Nephron progenitor cell (in vitro differentiated cells): ENCODE data around the gene IQCM.
"Not testable (repeated sequence)": the region's sequence is repeated elsewhere in the genome, so short reads cannot be mapped to it uniquely, and the experiment has no call there.

ENCODE experiments used
- DNase-seq: peaks from one replicate; pipeline ENCODE4 v3.0.0; 2021
- H3K27ac Mint-ChIP-seq: 2 replicates; pipeline ENCODE4 v1.8.0; 2021; ENCODE audit warnings: mild to moderate bottlenecking, moderate library complexity, mixed read lengths
- H3K27me3 Mint-ChIP-seq: 2 replicates; pipeline ENCODE4 v1.8.0; 2021; ENCODE audit warnings: mild to moderate bottlenecking, low read depth, mixed read lengths; ENCODE audit not compliant: poor library complexity
- H3K36me3 Mint-ChIP-seq: 2 replicates; pipeline ENCODE4 v1.8.0; 2021; ENCODE audit warnings: low read depth, mixed read lengths
- H3K4me1 Mint-ChIP-seq: 2 replicates; pipeline ENCODE4 v1.8.0; 2021; ENCODE audit warnings: mixed read lengths
- H3K4me3 Mint-ChIP-seq: 2 replicates; pipeline ENCODE4 v1.8.0; 2021; ENCODE audit warnings: mild to moderate bottlenecking, moderate library complexity, mixed read lengths
- H3K9me3 Mint-ChIP-seq: 2 replicates; pipeline ENCODE4 v1.8.0; 2021; ENCODE audit warnings: mild to moderate bottlenecking, moderate library complexity, mixed read lengths
- TF ChIP-seq, protein P1 (sequence below): fragments of 200-600 bp; sonication (generic); IDR thresholded peaks from 2 replicates; pipeline ENCODE4 v1.5.0; 2021; ENCODE audit warnings: antibody characterized with exemption

Gene IQCM

DNA sequence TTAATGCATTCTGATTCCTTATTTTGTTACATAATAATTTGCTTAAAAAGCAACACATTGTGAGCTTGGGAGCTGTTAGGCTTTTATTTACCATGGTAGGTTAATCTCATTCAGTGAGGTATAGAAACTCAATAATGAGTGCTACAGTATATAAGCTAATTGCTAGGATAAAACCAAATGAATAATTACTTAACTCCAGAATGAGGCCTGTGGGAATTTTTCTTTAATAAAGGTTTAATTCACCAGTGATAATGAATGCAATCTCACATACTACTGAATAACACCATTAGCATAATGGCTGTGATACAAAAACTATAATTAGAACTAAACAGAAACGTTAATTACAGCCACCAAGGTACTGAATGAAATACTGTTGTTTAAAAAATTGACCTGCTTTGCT, 326.3 kb downstream of the IQCM start:
- Mint-ChIP-seq H3K27ac (no peak overlapping the region), H3K9me3 (no peaks in the 10 kb centered on the region), H3K27me3 (peaks cover 3% of the 10 kb centered on the region), H3K4me3 (no peak overlapping the region), H3K36me3 (no peaks in the 10 kb centered on the region), H3K4me1 (no peaks in the 10 kb centered on the region)
- TF ChIP-seq, protein P1, sequence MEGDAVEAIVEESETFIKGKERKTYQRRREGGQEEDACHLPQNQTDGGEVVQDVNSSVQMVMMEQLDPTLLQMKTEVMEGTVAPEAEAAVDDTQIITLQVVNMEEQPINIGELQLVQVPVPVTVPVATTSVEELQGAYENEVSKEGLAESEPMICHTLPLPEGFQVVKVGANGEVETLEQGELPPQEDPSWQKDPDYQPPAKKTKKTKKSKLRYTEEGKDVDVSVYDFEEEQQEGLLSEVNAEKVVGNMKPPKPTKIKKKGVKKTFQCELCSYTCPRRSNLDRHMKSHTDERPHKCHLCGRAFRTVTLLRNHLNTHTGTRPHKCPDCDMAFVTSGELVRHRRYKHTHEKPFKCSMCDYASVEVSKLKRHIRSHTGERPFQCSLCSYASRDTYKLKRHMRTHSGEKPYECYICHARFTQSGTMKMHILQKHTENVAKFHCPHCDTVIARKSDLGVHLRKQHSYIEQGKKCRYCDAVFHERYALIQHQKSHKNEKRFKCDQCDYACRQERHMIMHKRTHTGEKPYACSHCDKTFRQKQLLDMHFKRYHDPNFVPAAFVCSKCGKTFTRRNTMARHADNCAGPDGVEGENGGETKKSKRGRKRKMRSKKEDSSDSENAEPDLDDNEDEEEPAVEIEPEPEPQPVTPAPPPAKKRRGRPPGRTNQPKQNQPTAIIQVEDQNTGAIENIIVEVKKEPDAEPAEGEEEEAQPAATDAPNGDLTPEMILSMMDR: no peak
- no peak for DNase-seq

DNA sequence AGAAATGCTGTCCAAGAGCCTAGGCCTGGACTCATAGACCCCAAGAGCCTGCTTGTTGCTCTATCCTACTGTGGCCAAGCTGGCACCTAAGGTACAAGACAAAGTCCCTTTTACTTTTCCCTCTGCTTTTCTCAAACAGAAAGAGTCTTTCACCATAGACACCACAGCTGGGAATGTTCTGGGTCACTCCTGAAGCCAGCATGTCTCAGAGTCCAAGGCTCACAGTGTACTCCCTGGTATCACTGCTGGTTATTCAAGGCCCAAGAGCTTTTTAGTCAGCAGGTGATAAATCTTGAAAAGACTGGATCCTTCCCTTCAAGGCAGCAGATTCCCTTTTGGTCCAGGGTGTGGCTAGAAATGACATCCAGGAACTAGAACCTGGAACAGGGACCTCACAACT, 328.8 kb downstream of the IQCM start:
- Mint-ChIP-seq H3K36me3 (no peaks in the 10 kb centered on the region), H3K9me3 (no peaks in the 10 kb centered on the region), H3K27me3 (peaks cover 8% of the 10 kb centered on the region), H3K4me3 (no peak overlapping the region), H3K4me1 (no peaks in the 10 kb centered on the region), H3K27ac (no peak overlapping the region)
- TF ChIP-seq, protein P1: no peak
- no peak for DNase-seq

DNA sequence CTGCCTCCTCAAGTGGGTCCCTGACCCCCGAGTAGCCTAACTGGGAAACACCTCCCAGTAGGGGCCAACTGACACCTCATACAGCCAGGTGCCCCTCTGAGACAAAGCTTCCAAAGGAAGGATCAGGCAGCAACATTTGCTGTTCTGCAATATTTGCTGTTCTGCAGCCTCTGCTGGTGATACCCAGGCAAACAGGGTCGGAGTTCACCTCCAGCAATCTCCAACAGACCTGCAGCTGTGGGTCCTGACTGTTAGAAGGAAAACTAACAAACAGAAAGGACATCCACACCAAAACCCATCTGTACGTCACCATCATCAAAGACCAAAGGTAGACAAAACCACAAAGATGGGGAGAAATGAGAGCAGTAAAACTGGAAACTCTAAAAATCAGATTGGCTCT, 347.0 kb downstream of the IQCM start:
- H3K36me3 Mint-ChIP-seq, H3K27me3 Mint-ChIP-seq, DNase-seq: not testable (repeated sequence)

DNA sequence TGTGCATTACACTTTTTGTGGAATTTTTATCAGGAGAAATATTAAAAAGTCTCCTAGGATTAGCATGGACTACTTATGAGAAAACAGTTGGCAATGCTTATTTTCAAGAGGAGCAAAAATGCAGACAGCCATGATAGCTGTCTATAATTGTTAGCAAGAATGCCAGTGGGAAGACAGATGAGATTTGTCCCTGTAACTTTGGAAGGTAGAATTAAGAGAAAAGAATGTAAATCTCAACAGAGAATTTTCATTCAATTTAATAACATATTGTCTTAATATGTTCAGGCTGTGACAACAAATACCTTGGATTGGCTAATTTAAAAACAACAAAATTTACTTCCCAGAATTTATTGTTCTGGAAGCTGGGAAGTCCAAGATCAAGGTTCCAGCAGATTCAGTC, 349.2 kb downstream of the IQCM start:
- no peak overlapping the region for H3K4me3 Mint-ChIP-seq
- peaks cover 2% of the 10 kb centered on the region for H3K27me3 Mint-ChIP-seq
- no peaks in the 10 kb centered on the region for H3K4me1 Mint-ChIP-seq
- H3K9me3 Mint-ChIP-seq: peaks cover 24% of the 10 kb centered on the region
- TF ChIP-seq, protein P1: no peak
- no peak overlapping the region for H3K27ac Mint-ChIP-seq
- no peaks in the 10 kb centered on the region for H3K36me3 Mint-ChIP-seq
- no peak for DNase-seq

More for the DNA sequence above, 347.0 kb downstream of the IQCM start:
- not testable (repeated sequence) for H3K27ac Mint-ChIP-seq, H3K4me3 Mint-ChIP-seq, H3K4me1 Mint-ChIP-seq
- peaks cover 32% of the 10 kb centered on the region for H3K9me3 Mint-ChIP-seq

DNA sequence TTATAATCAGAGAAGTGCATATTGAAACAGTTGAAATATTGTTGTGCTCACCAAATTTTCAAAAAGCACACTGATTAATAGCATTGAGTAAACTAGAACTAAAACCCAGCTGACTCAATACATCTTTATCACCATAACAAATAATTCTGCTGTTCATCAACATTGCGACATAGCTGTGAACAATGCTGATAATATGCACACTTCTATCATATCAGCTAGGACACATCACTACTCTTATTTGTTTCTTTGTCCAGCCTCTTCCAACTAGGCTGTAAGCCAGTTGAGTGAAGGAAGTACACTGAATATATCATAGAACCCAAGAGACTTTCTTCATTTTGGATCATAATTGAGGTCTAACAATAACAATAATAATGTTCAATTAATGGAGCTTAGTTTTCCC, 349.7 kb downstream of the IQCM start:
- TF ChIP-seq, protein P1: no peak
- Mint-ChIP-seq H3K36me3 (no peaks in the 10 kb centered on the region), H3K4me3 (no peak overlapping the region), H3K27me3 (peaks cover 2% of the 10 kb centered on the region), H3K27ac (no peak overlapping the region), H3K9me3 (peaks cover 20% of the 10 kb centered on the region), H3K4me1 (no peaks in the 10 kb centered on the region)
- DNase-seq: no peak

DNA sequence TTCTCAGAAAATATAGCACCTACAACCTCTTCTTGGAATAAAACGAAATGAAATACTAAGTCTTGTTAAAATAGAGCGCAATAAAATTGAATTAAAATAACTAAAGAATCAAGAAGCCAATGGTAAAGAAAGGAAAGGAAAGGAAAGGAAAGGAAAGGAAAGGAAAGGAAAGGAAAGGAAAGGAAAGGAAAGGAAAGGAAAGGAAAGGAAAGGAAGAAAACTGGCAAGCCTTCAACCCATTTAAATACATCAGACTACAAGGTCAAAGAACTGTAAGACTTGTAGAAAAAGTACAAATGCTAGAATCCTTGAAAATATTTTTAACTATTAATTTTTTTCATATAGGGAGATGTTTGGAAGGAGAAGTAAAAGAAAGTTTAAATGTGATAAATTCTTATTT, 372.1 kb downstream of the IQCM start:
- Mint-ChIP-seq H3K27ac (no peak overlapping the region), H3K4me1 (no peaks in the 10 kb centered on the region), H3K36me3 (no peaks in the 10 kb centered on the region), H3K4me3 (no peak overlapping the region), H3K9me3 (no peaks in the 10 kb centered on the region), H3K27me3 (no peaks in the 10 kb centered on the region)
- TF ChIP-seq, protein P1: no peak
- no peak for DNase-seq
